ENCODE data around the gene IGSF8. TPM values are rescaled to one million over a fixed set of nuclear protein-coding genes. Genes with fewer than 3 reads are reported as not detected.

The IGSF8 gene
- total RNA-seq, 6 experiments from 2014 or later = 27.5 to 45.7 (median 29.4) TPM

DNA sequence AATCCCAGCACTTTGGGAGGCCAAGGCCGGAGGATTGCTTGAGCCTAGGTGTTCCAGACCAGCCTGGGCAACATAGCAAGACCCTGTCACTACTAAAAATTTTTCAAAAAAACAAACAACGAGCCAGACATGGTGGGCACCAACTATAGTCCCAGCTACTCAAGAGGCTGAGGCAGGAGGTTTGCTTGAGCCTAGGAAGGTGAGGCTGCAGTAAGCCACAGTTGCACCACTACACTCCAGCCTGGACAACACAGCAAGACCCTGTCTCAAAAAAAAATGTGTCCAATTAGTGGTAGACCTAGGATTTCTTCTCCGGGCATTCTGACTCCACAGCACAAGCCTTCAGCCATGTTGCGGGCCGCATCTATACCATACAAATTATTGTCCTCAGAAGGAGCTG lies 6.7 kb upstream of the IGSF8 start:
- Histone ChIP-seq H3K4me3 (no peak overlapping the region), H3K27ac (no peak overlapping the region), H3K27me3 (no peaks in the 10 kb centered on the region), H3K9me3 (no peaks in the 10 kb centered on the region), H3K36me3 (no peaks in the 10 kb centered on the region), H3K4me1 (peaks cover 0 to 13% (median 0%) of the 10 kb centered on the region in 4 donors)
- WGBS (ENCODE audit: insufficient coverage, low coverage, low lambda C conversion rate, missing lambda C conversion rate) = 86% methylated on average over 5 of the region's 5 CpGs
- no peak for ATAC-seq
- no peak for DNase-seq
- intact Hi-C loops (cut with DNase I) = loop anchor here (10.0 kb wide), 1 partner anchor 270 kb away; no protein-coding TSS in a partner anchor
- TF ChIP-seq CTCF (IDR thresholded peaks at IDR 0.05) = no peak
- no peak for TF ChIP-seq POLR2A (IDR thresholded peaks at IDR 0.05)

GRCh38 chr1:160104486-160104885 lies 6.1 kb upstream of the IGSF8 start:
- TF ChIP-seq POLR2A (IDR thresholded peaks at IDR 0.05) (no peak), CTCF (IDR thresholded peaks at IDR 0.05) (no peak)
- Histone ChIP-seq H3K27me3 (no peaks in the 10 kb centered on the region), H3K9me3 (no peaks in the 10 kb centered on the region), H3K27ac (no peak overlapping the region), H3K4me1 (peaks cover 0 to 13% (median 0%) of the 10 kb centered on the region in 4 donors), H3K4me3 (no peak overlapping the region), H3K36me3 (no peaks in the 10 kb centered on the region)
- ATAC-seq (no peak), DNase-seq (no peak)
- 71% methylated on average over 3 of the region's 3 CpGs for WGBS (ENCODE audit: insufficient coverage, low coverage, low lambda C conversion rate, missing lambda C conversion rate)
- intact Hi-C loops (cut with DNase I) = loop anchor here (10.0 kb wide), 1 partner anchor 270 kb away; no protein-coding TSS in a partner anchor

DNA sequence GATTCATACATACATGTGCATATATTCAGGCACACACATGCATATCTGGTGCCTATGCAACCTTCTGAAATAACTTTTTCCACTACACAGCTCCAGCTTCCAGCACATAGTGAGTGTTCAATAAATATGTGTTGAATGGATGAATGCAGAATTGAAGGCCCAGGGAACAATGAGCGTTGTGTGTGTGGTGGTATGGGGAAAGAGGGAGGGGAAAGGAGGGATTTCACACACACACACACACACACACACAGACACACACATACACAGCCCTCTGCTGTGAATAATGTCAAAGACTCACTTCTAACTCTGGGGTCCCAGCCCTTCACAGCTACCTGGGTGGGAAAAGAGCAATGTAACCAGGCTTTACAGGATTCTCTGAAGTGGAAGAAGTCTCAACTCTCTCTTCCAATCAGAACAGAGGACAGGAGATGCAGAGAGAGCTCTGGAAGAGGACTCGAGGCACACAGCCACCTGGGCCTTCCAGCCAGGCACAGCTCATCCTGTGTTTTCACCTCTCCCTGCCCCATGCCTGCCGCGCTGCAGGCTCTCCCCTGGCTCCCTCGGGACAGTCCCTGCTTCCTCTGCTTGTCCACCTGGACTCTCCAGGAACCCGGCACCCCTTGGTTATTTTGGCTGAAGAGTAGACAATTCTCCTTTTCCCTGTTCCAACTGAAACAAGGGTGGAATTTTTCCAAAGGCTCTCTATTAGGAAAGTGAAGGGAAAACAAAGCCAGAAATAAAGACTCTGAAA lies 5.4 kb upstream of the IGSF8 start:
- WGBS (ENCODE audit: insufficient coverage, low coverage, low lambda C conversion rate, missing lambda C conversion rate) = 70% methylated on average over 6 of the region's 6 CpGs
- Histone ChIP-seq H3K9me3 (no peaks in the 10 kb centered on the region), H3K4me1 (peaks cover 0 to 18% (median 2%) of the 10 kb centered on the region in 4 donors), H3K36me3 (no peaks in the 10 kb centered on the region), H3K27ac (no peak overlapping the region), H3K27me3 (no peaks in the 10 kb centered on the region), H3K4me3 (no peak overlapping the region)
- DNase-seq (no peak), ATAC-seq (no peak)
- no peak for TF ChIP-seq CTCF (IDR thresholded peaks at IDR 0.05)
- TF ChIP-seq POLR2A (IDR thresholded peaks at IDR 0.05) = no peak
- intact Hi-C loops (cut with DNase I) = loop anchor here (10.0 kb wide), 1 partner anchor 271 kb away; no protein-coding TSS in a partner anchor

GRCh38 chr1:160101717-160102522 lies 3.5 kb upstream of the IGSF8 start:
- no peak for ATAC-seq

More at GRCh38 chr1:160101717-160102522, 3.5 kb upstream of the IGSF8 start:
- no peak overlapping the region for H3K4me3 ChIP-seq
- no peaks in the 10 kb centered on the region for H3K27me3 ChIP-seq
- no peak overlapping the region for H3K27ac ChIP-seq
- peaks cover 0 to 29% (median 6%) of the 10 kb centered on the region in 4 donors for H3K4me1 ChIP-seq
- DNase-seq = no peak
- no peaks in the 10 kb centered on the region for H3K9me3 ChIP-seq
- intact Hi-C loops (cut with DNase I) = loop anchor here (10.0 kb wide), 1 partner anchor 273 kb away; no protein-coding TSS in a partner anchor
- no peak for TF ChIP-seq CTCF (IDR thresholded peaks at IDR 0.05)
- TF ChIP-seq POLR2A (IDR thresholded peaks at IDR 0.05) = no peak
- no peaks in the 10 kb centered on the region for H3K36me3 ChIP-seq
- WGBS (ENCODE audit: insufficient coverage, low coverage, low lambda C conversion rate, missing lambda C conversion rate) = 74% methylated on average over 9 of the region's 9 CpGs
